Stimulated activated CD8-positive, alpha-beta memory T cell treated with anti-CD3 and anti-CD28 coated beads, Interleukin-15, amount 100 ng/mL, for 48 hours (primary cell): Measurements from ENCODE around the gene HDAC9.

Source experiments
- DNase-seq, 2 donors: peaks; one replicate each; pipeline ENCODE4 v3.0.0-alpha.2; 2020; ENCODE audit warnings: low read depth in 2 of 2

HDAC9 gene

DNA sequence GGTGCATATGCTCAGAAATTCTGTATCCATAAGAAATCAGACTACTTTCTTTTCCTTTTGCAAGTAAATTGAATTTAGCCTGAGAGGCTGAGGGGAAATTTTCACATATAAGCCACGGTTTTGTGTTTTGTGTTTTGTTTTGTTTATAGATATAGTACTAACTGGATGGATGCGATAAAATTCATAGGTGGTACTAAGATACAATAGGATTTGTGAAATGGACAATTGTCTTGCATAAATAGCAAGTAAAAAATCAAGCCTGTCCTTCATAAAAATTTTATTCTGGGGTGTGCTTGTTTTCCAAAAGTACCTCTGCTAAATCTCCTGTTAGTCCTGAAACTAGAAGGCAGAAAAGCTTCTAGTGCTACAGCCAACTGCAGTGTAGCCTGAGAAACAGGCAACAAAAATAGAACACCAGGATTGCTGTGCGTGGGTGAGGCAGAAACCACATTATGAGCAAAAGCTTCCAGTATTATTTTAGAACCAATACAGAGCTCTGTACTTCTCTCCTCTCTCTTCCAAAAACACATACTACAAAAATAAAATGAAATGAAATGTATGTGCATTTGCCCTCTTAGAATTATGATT is 634 bp upstream of the HDAC9 start:
- peak in 1 of 2 donors; percentile 17 for DNase-seq

DNA sequence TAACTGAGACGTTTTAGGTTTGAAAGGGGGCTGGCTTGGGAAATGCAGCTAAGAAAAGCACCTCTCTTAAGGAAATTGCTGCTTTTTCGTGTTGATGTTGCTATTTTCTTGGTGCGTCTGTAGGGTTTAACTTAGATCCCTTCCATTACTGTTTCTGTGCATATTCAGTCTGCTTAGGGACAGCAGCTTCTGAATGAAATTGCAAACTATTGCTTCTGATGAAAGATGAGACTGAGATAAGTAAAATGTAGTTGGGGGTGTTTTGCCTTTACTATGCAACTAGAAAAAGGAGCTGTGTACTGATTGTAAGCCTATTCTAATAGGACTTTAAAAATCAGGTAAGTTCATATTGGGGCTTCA is 772 bp downstream of the HDAC9 start:
- no peak for DNase-seq

DNA sequence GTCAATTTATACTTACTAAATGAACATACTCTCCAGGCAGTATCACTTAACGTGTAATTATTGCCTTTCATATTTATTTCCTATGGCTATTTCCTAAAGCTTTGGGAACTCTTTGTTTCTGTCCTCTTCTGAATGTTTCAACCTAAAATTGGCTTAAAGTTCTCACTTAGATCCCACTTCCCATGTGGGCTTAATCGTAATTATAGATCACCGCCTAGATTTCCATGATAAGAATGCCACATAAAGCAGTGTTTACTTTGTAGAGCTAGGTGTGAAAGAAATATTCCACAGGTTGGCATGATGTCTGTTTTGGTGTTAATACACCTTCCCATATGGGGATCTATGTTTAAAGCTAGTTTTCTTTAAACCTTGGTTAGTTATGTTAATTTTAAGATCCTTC is 1.5 kb downstream of the HDAC9 start:
- DNase-seq: no peak

DNA sequence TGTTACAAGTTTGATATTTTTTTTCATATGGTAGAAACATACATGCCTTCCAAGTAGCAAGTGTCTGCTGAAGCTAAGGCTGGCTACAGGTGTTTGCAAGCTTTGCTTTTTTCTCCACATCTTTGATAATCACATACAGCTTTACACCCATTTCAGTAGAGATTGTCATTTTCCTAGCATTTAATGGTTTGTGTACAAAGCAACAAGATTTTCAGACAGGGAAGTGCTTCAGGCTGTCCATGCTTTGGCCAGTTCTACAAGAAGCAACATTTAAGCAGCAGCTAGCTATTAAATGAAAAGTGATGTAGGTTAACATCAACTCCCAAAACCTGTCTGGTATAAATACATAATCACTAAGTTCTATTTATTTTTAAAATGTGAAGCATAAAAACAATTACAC is 2.3 kb downstream of the HDAC9 start:
- DNase-seq: no peak

DNA sequence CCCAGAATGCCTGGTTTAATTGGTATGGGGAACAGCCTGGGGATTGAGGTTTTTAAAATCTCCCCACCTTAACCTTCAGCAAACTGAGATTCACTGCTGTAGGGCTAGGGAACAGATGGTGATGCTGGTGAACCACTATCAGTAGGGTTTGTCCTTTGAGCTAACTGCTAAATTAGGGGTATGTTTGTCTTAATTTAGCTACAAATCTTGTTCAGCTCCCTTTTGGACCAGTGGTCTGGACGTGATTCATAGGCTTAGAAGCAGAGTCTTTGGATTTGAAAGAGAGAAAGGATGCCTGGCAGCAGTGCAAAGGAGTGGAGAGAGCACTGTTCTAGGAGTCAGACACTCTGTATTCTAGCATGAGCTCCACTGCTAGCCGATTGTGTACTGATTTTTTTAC is 2.8 kb downstream of the HDAC9 start:
- no peak for DNase-seq

DNA sequence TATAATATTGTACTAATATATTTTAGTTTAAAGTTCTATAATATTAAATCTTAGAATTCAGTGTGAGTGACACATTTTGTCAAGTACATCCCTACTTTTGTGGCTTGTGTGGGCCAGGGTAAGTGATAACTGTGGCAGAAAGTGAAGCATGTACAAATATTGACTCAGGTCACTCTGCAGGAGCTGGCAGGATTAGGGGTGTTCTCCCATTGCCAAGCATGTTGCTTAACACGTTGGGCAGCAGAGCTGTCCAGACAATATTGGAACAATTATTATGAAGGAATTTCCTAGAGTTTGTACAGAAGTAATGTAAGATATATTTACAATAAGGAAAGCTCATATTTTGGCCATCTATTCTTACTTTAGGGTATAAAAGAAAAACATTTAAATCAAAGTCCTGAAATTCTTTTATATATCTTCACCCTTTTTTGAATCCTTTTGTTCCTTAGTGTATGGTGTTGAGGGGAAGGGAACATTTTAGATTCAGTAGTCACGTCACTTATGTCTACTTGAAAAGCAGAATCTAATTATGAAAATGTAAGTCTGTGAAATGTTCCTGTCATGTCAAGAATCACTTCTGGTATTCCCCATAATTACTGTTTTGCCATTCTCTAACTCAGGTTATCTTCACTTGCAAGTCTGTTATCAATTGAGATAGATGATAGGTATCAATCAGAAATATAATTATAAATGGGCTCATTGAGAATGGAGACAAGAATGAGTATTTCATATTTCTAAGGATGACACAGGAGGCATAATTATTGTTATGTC is 4.0 kb downstream of the HDAC9 start:
- DNase-seq: no peak

DNA sequence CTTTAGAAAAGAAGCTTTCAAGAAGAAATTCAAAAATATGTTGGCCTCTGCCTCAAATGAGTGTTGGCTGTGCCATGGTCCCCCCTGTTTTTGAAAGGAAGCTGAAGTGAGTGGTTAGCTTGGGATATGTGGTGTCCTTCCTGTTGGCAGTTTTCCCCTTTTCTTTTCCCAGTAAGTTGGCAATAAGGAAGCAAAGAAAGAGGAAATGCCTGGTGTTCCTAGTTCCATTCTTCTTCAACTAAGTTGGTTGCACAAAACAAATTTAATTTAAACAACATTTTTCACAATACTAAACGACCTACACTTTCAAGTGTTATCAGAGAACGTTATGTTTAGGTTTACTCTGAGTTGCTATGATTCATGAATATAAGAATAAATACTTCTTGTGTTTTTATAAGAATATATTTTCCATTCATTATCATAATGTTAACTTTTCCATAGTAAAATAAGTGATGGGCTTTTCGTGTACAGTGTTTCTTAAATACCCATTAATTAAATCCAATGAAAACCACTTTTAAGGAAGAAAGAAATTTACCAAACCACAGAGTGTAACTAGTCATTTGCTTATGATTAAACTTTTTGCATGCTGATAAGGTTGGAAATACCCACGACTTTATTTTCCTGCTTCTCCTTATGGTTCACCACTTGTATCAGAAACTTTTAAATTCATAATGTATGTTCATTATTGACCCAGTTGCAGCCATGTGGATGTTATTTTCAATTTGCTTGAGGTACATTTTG is 7.7 kb downstream of the HDAC9 start:
- no peak for DNase-seq

DNA sequence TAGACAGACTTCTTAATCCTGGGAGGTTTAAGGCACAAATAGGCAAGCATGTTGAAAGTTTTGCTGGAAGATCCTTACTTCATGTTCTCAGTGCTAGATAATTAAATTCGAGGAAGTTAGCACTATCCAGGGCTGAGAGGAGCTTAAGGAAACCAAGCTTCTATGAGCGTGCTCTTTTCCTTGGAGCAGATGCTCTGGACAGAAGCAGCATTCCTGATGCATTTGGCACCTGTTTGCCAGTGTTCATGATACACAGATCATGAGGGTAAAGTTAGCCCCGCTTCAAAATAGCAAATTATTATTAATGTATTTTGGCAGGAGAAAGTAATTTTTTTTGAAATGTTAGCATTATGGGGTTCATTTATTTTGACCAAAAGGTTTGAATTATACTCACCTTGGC is 9.4 kb downstream of the HDAC9 start:
- DNase-seq: no peak

DNA sequence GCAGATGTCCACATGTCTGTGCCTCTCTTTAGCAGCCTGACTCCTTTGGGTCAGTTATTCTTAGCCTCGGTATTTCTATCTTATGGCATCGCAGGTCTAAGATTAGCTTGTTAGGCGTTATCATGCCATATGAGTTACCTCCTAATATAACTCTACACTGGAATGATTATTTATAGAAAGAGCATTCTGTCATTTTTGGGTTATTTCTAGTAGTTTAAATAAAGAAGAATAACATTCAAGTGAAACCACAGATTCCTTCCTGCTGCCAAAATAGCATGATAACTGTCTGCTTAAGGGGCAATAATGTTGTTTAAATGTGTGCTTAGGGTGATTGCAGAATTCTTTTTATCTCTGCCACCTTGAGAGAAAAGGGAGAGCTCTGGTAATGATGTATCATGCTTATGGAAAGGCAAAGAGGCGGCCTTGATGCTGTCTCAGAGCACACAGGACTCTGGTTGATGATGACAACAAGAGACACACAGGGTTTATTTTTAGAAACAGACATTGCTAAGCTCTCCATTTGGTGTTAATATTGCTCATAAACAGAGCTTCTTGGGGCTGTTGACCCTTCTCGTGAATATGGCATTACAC is 10.4 kb downstream of the HDAC9 start:
- DNase-seq: no peak

DNA sequence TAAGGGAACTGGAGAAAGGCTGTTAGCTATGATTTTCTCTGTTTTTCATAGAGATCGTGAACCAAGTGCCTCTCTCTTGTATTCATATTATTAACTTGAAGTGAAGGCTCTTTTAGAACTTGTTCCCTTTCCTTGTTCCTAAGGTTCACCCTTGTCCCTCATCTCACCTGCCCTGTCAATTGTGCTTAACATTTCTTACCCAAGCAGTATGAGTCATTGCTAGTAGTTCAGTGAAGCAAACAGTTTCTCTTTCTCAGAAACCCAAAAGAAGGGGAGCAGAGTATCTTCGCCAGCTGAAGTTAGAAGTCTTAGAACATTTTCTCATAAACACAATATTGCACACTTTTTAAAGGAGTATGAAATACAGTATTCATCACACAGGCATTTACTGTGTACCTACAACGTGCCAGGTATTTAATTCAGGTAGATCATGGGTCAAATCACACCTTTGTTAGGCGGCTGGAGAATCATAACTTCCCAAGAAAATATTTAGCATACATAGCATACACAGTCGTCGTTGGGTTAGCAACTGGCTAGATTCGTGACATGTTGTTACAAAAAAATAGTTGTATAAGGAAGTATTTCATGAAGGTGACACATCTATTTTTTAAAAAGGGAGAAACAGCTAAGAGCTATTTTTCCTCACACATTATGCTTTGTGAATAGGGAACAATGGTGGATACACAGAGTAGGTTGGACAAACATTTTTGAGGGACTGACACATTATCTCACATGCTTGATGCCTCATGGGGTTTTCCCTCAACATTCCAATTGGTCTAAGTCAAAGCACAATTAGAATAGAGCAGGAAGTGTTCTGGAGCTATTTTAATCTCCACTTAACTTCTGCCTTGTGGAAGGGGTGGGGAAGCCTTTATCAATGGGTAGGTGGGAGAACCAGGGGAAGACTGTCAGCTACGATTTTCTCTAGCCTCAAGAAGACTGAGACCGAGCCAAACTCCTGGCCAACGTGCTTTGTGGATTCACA is 13.2 kb downstream of the HDAC9 start:
- DNase-seq: no peak

DNA sequence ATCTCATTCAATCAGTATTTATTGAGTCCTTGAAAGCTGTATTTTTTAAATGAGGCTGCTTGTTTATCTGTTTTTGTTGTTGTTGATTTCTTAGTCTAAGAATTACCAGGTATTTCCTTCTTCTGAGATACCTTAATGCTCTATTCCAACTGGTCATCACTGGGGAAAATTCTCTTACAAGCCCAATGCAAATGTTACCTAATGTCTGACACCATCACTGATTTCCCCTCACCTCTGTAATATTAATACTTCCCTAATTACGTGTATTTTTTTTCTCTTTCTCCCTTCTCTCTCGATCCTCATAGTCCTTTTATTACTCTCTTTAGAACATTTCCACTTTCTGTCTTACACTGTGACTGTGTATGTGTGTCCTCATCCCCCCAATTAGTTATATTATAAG is 13.9 kb downstream of the HDAC9 start:
- DNase-seq: no peak

DNA sequence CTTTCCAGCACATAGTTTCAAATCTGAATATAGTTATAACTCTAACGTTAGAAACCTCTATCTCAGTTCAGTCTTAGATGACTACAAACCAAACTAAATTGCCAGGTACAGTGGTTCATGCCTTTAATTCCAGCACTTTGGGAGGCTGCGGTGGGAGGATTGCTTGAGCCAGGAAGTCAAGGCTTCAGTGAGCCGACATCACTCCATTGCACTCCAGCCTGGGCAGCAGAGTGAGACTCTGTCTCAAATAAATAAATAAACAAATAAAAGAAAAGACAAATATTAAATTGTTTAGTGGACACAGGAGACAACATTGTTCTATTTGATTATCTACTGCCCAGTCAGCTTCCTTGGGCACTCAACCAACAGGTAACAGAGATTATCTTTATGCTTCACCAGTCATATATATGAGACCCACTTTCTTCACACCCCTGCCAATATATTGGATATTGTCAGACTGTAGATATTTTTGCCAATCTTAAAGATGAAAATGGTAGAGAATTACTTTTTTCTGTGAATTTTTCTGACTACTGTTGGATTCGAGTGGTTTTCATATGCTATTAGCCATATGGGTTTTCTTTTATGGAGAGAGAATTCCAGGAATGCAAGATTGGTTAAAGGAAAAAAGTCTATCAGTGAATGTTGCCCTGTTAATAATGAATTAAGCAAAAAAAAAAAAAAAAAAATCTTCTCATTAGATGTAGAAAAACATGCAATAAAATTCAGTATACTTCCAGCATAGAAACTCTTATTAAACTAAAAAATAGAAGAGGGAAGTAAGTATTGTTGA is 16.0 kb downstream of the HDAC9 start:
- no peak for DNase-seq

DNA sequence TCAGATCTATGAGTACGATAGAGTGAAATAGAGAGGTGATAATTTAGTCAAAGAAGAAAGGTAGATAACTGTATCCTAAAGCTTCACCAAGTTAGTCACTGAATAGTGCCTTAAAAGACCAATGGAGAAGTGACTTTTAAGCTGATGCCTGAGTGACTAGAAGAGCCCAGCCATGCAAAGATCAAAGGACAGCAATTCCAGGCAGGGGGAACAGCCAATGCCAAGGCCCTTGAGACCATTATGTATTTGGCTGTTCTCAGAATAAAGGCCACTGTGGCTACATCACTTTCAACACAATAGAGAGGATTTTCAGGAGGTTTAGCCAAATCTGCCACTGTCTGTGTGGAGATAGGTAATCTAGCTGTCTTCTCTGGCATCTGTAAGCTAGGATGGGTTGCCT is 17.8 kb downstream of the HDAC9 start:
- no peak for DNase-seq

DNA sequence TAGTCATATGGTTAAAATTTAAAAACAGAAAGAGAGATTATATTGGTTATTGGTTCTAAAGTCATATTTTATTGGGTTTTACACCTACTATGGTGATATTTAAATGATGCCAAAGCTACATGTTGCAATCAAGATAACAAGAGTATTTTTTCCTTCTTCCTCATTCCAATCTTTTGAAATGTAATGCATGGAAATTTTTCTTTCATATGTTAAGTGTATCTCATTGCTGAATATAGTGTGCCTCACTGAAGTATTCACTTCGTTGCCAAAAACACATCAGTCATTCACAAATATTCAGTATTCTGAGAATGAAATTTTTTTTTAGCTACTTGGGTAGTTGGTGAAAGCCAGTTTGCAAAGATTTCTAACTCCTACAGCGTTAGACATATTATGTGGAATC is 19.5 kb downstream of the HDAC9 start:
- DNase-seq: no peak

DNA sequence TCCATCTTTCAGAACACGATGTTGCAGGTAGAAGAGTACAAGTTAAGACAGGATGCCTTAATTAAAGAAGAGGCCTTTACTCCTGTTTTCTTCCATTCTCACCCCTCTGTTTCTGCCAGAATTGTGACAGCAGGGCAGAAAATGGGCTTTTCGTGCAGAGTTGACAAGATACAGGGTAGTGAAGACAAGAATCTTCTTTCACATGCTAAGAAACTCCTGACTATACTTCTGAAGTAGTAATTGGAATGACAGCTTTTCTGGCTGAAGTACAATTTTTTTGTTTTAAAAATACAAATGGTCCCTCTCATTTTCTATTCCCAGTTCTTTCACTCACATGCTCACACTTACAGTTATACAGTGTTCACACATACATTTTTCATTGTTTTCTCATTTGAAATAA is 22.1 kb downstream of the HDAC9 start:
- DNase-seq: no peak

DNA sequence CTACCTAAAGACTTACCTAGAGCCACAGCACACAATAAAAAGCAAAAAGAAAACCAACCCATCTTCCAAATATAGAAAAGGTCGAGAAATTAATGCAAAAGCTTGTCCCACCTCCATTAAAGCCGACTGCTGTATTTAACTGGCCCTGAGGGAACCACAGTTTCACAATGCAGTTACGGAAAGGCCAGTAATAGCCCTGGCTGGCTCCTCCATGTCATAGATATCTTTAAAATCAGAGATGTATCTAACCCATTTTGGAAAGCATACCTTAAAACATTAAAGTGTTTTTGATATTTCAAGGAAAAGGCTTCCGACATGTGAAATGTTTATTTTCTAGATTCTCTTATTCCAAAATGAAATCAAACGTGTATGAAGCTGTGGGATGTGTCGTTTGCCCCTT is 23.0 kb downstream of the HDAC9 start:
- no peak for DNase-seq

DNA sequence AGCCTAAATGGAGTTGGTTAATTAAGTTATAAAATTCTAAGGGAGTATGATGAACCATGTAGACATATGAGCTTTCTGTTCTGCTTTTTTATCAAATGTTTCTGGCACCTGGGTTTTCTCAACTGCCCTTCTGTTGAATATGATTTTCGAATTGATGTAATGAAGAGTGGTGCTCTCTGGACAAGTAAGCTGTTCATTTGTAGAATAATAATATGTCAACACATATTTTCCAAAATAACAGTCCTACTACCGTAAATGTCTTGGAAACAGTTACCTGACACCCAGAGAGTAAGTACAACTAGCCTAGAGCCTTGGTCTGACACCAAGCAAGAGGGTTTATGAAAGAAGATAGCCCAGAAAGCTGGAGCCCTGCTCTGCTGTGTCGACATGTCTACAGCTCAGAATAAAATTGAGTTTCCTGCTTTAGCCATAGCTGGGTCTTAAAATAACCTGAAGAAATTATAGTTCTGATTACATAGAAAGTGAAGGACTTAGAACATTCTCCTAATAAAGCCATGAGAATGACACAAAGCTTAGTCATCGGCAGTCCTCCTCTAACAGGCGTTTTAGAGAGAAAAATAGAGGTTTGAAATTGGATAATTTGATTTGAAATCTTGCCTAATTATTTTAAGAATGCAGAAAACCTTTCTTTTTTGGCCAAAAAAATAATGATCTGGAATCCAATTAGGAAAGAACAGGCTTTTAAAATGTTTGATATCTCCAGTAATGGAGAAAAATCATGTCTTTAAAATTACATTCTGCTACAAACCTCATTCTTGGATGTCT is 25.1 kb downstream of the HDAC9 start:
- no peak for DNase-seq

DNA sequence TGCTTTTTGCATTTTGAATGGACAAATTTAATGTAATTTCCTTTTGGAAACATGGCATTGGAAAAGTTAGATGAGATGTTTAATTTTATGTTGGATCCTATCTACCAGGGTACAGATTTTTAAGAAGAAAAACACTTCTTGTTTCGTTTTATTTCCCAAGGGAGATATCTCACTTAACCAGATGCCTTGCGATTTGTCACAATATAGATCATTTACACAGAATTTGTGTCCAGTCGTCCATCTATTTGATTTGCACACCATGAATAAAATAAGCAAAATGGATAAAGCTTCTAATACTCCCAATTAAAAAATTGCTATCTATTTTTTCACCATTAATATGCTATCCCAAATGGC is 25.7 kb downstream of the HDAC9 start:
- no peak for DNase-seq

DNA sequence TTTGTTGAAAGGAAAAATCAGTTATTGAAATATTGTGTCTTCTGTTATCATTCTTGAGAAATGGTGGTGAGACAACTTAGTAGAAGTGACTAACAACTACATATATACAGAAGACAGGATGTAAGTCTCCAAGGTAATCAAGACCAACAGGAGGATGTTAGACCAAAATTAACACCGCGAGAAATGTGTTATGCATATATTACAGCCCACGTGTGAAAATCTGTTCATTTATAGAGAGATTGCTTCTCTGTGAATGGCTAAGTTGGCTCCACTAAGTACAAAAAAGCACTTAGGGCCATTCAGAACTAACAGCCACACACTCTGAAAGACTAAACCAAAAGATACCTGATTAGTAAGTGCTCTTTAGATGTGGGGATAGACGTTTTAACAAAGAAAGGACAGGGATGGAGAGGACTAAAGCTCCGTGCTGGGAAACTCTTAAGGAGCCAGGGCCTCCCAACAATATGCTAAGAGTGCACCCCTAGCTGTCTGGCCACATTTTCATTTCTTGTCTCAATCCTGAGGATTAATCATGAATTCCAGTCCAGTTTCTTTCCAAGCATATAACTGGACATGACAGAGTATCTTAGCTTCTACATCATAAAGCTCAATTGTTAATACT is 26.5 kb downstream of the HDAC9 start:
- no peak for DNase-seq

DNA sequence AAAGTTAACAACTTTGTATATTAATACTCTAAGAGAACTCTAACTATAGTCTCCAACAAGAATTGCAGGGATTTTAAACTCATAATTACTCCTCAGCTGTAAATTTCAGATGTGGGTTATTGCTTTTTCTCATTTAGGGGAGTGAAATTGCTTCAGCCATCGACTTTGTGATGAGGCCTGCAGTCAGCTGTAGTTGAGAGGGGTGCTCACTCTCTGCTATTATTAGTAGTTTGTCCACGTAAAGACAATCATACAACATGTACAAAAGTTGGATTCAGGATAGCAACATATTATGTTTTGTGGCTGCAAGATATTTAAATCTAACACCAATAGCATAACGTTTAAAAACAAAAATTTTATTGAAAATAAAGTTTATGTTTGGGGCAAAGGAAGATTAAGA is 28.7 kb downstream of the HDAC9 start:
- no peak for DNase-seq
